ENCODE data around the gene PANX1. TPM values are rescaled to one million over a fixed set of nuclear protein-coding genes. Genes with fewer than 3 reads are reported as not detected.
A peak's percentile ranks its signal among the peaks of the same experiment; 100 is the strongest.

The PANX1 gene, protein sequence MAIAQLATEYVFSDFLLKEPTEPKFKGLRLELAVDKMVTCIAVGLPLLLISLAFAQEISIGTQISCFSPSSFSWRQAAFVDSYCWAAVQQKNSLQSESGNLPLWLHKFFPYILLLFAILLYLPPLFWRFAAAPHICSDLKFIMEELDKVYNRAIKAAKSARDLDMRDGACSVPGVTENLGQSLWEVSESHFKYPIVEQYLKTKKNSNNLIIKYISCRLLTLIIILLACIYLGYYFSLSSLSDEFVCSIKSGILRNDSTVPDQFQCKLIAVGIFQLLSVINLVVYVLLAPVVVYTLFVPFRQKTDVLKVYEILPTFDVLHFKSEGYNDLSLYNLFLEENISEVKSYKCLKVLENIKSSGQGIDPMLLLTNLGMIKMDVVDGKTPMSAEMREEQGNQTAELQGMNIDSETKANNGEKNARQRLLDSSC
- 26.1 and 30.1 TPM in 2 replicates for total RNA-seq (2022)
- percentile 76 among the genes with signal in this experiment for Bru-seq, nascent RNA
- BruChase-seq, experiment 1, labeled RNA remaining after a 6-hour chase = percentile 74 among the genes with signal in this experiment
- BruChase-seq, experiment 2, labeled RNA remaining after a 2-hour chase = percentile 63 among the genes with signal in this experiment
- long read RNA-seq, transcript PANX1-201 (5 exons, 2,769 nt) = major isoform, 59 of 73 reads
- long read RNA-seq, partial matches to known transcripts = 4 of 73 reads
- long read RNA-seq, other reads (novel, unspliced or antisense) = 10 of 73 reads

DNA sequence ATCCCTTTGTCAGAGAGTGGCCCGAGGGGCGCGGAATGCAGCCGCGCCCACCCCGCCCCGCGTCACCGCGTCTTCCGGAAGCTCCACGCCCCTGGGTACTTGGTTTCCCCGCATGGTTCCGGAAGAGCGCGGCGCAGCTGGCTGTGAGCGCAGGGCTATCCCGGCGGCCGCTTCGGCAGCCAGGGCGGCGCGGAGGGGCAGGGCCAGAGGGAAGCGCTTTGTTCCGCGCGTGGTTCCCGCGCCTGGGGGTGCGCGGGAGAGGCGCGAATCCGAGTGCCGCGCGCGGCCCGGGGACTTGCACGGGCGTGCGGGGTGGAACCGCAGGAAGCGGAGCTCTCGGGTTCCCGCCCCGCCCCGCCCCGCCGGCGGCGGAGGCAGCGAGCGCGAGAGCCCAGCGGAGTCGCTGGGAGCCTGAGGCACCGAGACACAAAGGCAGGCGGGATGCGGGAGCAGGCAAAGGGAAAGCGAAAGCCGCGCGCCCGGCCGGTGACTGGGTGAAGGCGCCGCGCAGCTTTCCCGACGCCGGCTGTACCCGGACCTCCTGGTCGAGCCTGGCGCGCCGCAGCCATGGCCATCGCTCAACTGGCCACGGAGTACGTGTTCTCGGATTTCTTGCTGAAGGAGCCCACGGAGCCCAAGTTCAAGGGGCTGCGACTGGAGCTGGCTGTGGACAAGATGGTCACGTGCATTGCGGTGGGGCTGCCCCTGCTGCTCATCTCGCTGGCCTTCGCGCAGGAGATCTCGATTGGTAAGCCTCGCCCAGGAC lies at the start of gene PANX1:
Gene PANX1, plus strand, starts transcription at position 96 of the 766 bp plus-strand sequence. Its CDS starts 472 bp downstream, at position 568.
- peaks cover 16% of the 10 kb centered on the region for H3K4me1 Mint-ChIP-seq (ENCODE audit: insufficient read depth, unreplicated experiment)
- H3K27me3 Mint-ChIP-seq (ENCODE audit: insufficient read depth, unreplicated experiment) = no peaks in the 10 kb centered on the region
- ChIA-PET POLR2A (interaction anchor here (0.6 to 4.8 kb wide), 26 partner anchors 8 to 927 kb away, joined by 3 to 36 read pairs (median 4); partner anchors contain the start of genes C11orf54, MED17 and TAF1D), CTCF (interaction anchor here (0.5 to 2.1 kb wide), 12 partner anchors 12 to 414 kb away, joined by 3 to 10 read pairs (median 4); no protein-coding TSS in a partner anchor)
- H3K27ac Mint-ChIP-seq (ENCODE audit: low read depth, unreplicated experiment) = no peak within 1 kb of the TSS
- no TSS peak for BruUV-seq (replicated peaks)
- TF ChIP-seq, protein P1, sequence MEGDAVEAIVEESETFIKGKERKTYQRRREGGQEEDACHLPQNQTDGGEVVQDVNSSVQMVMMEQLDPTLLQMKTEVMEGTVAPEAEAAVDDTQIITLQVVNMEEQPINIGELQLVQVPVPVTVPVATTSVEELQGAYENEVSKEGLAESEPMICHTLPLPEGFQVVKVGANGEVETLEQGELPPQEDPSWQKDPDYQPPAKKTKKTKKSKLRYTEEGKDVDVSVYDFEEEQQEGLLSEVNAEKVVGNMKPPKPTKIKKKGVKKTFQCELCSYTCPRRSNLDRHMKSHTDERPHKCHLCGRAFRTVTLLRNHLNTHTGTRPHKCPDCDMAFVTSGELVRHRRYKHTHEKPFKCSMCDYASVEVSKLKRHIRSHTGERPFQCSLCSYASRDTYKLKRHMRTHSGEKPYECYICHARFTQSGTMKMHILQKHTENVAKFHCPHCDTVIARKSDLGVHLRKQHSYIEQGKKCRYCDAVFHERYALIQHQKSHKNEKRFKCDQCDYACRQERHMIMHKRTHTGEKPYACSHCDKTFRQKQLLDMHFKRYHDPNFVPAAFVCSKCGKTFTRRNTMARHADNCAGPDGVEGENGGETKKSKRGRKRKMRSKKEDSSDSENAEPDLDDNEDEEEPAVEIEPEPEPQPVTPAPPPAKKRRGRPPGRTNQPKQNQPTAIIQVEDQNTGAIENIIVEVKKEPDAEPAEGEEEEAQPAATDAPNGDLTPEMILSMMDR (IDR thresholded peaks at IDR 0.05; ENCODE audit: unreplicated experiment) = no peak
- intact Hi-C loops (cut with micrococcal nuclease) = loop anchor here (5.0 kb wide), 1 partner anchor 207 kb away; no protein-coding TSS in a partner anchor
- no peaks in the 10 kb centered on the region for H3K36me3 Mint-ChIP-seq (ENCODE audit: insufficient read depth, unreplicated experiment)
- no peaks in the 10 kb centered on the region for H3K9me3 Mint-ChIP-seq (ENCODE audit: unreplicated experiment)
- H3K4me3 Mint-ChIP-seq (ENCODE audit: unreplicated experiment) = no peak within 1 kb of the TSS
- peak; percentile 82 for DNase-seq (ENCODE audit: unreplicated experiment)

DNA sequence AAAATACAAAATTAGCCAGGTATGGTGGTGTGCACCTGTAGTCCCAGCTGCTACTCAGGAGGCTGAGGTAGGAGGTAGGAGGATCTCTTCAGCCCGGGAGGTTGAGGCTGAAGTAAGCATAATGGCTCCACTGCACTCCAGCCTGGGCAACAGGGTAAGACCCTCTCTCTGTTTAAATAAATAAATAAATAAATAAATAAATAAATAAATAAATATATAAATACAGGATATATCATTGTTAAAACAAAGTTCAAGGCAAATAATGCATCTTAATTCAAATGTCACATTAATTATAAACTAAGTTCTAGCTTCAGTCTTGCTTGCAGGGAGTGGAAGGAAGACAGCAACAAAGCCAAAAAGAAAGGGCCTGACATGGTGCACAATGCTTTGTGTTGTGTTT lies 44.5 kb upstream of the PANX1 start:
- no peak for DNase-seq (ENCODE audit: unreplicated experiment)
- no TSS peak for BruUV-seq (replicated peaks)
- no peaks in the 10 kb centered on the region for H3K4me1 Mint-ChIP-seq (ENCODE audit: insufficient read depth, unreplicated experiment)
- ChIA-PET POLR2A (no interaction called here), CTCF (no interaction called here)
- TF ChIP-seq, protein P1 (IDR thresholded peaks at IDR 0.05; ENCODE audit: unreplicated experiment) = no peak
- H3K4me3 Mint-ChIP-seq (ENCODE audit: unreplicated experiment) = no peak overlapping the region
- peaks cover 61% of the 10 kb centered on the region for H3K27me3 Mint-ChIP-seq (ENCODE audit: insufficient read depth, unreplicated experiment)
- intact Hi-C loops (cut with micrococcal nuclease) = no loop called here
- no peaks in the 10 kb centered on the region for H3K9me3 Mint-ChIP-seq (ENCODE audit: unreplicated experiment)
- no peaks in the 10 kb centered on the region for H3K36me3 Mint-ChIP-seq (ENCODE audit: insufficient read depth, unreplicated experiment)
- H3K27ac Mint-ChIP-seq (ENCODE audit: low read depth, unreplicated experiment) = no peak overlapping the region

DNA sequence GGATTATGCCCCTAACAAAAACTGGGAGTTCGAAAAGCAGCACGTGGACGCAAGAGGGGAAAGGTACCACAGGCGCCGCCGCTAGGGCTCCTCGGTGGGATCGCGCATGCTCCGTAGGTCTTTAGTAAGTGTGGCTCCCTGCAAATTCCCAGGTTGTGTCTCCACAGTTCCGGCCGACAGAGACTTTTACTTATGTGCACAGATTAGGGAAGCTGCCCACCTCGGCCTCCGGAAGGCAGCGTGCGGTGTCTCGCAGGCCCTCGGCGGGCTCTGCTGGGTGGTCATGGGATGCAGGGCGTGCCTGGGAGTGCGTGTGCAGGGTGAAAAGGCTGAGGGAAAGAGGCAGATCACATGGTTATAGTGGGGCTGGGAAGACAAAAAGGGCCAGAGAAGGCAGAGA lies 39.7 kb upstream of the PANX1 start:
- POLR2A ChIA-PET = no interaction called here
- no peak overlapping the region for H3K4me3 Mint-ChIP-seq (ENCODE audit: unreplicated experiment)
- no peak overlapping the region for H3K27ac Mint-ChIP-seq (ENCODE audit: low read depth, unreplicated experiment)

More for the DNA sequence above, 39.7 kb upstream of the PANX1 start:
- H3K36me3 Mint-ChIP-seq (ENCODE audit: insufficient read depth, unreplicated experiment) = no peaks in the 10 kb centered on the region
- intact Hi-C loops (cut with micrococcal nuclease) = no loop called here
- H3K9me3 Mint-ChIP-seq (ENCODE audit: unreplicated experiment) = no peaks in the 10 kb centered on the region
- H3K27me3 Mint-ChIP-seq (ENCODE audit: insufficient read depth, unreplicated experiment) = peaks cover 28% of the 10 kb centered on the region
- CTCF ChIA-PET = no interaction called here
- BruUV-seq (replicated peaks) = no TSS peak
- TF ChIP-seq, protein P1 (IDR thresholded peaks at IDR 0.05; ENCODE audit: unreplicated experiment) = no peak
- H3K4me1 Mint-ChIP-seq (ENCODE audit: insufficient read depth, unreplicated experiment) = no peaks in the 10 kb centered on the region
- no peak for DNase-seq (ENCODE audit: unreplicated experiment)
